Activated B cell treated with CpG ODN at 0.5 μM for 24 hours (primary cell): ENCODE data around the gene PMVK. TPM values are rescaled to one million over a fixed set of nuclear protein-coding genes. Genes with fewer than 3 reads are reported as not detected.

Source experiments
- ATAC-seq: fragments of 200-7000 bp; cut with Tn5 transposase; one replicate; pipeline ENCODE4 v1.10.0; 2021; ENCODE audit warnings: low read depth, mild to moderate bottlenecking, moderate library complexity
- CTCF ChIA-PET: fragments of 350-600 bp; sonication (Branson Sonifier 250); formaldehyde crosslinking; loops from one replicate; lab custom pipeline; 2021; ENCODE audit warnings: antibody characterized with exemption; lab: Charles Lee
- POLR2A ChIA-PET: fragments of 350-600 bp; sonication (Branson Sonifier 250); formaldehyde crosslinking; loops from one replicate; lab custom pipeline; 2021; ENCODE audit warnings: antibody characterized with exemption; lab: Charles Lee
- DNase-seq: peaks from one replicate; pipeline ENCODE4 v3.0.0; 2022
- H3K27ac Mint-ChIP-seq: one replicate; pipeline ENCODE4 v1.8.0; 2020; ENCODE audit warnings: mixed read lengths
- H3K27me3 Mint-ChIP-seq: one replicate; pipeline ENCODE4 v1.8.0; 2021; ENCODE audit warnings: mixed read lengths
- H3K36me3 Mint-ChIP-seq: one replicate; pipeline ENCODE4 v1.8.0; 2021; ENCODE audit warnings: low read depth, mixed read lengths
- H3K4me1 Mint-ChIP-seq: one replicate; pipeline ENCODE4 v1.8.0; 2021; ENCODE audit warnings: mixed read lengths
- H3K4me3 Mint-ChIP-seq: one replicate; pipeline ENCODE4 v1.8.0; 2020; ENCODE audit warnings: mild to moderate bottlenecking, mixed read lengths
- H3K9me3 Mint-ChIP-seq: one replicate; pipeline ENCODE4 v1.8.0; 2020; ENCODE audit warnings: mixed read lengths
- intact Hi-C: fragments of 100-400 bp; cut with micrococcal nuclease; formaldehyde crosslinking; loops from one replicate; pipeline ENCODE4 v1.15.1; 2024
- total RNA-seq: library from RNA; stranded (reverse); gene quantifications from 2 replicates; pipeline ENCODE4 v1.2.3, GENCODE V29; 2022
- TF ChIP-seq, protein P1 (sequence below): fragments of 200-600 bp; IDR thresholded peaks from one replicate; pipeline ENCODE4 v1.8.0; 2022; ENCODE audit warnings: antibody characterized with exemption, mild to moderate bottlenecking

PMVK gene
- total RNA-seq, 1 donor from 2014 or later, result 24.6 TPM

GRCh38 chr1:154940651-154941194 is 4.2 kb upstream of the PMVK start:
- ChIA-PET POLR2A (interaction anchor here (0.6 to 2.1 kb wide), 5 partner anchors 11 to 76 kb away, joined by 3 to 11 read pairs (median 3); partner anchors contain the start of gene FLAD1), CTCF (interaction anchor here (1.3 to 1.5 kb wide), 2 partner anchors 62 to 77 kb away, joined by 4 read pairs; no protein-coding TSS in a partner anchor)
- no peaks in the 10 kb centered on the region for H3K9me3 Mint-ChIP-seq
- intact Hi-C loops, result no loop called here
- H3K4me1 Mint-ChIP-seq, result peaks cover 83% of the 10 kb centered on the region
- H3K4me3 Mint-ChIP-seq, result peak overlapping the region; percentile 41
- no peaks in the 10 kb centered on the region for H3K27me3 Mint-ChIP-seq
- H3K36me3 Mint-ChIP-seq, result peaks cover 13% of the 10 kb centered on the region
- ATAC-seq, result no peak
- no peak for DNase-seq
- TF ChIP-seq, protein P1, sequence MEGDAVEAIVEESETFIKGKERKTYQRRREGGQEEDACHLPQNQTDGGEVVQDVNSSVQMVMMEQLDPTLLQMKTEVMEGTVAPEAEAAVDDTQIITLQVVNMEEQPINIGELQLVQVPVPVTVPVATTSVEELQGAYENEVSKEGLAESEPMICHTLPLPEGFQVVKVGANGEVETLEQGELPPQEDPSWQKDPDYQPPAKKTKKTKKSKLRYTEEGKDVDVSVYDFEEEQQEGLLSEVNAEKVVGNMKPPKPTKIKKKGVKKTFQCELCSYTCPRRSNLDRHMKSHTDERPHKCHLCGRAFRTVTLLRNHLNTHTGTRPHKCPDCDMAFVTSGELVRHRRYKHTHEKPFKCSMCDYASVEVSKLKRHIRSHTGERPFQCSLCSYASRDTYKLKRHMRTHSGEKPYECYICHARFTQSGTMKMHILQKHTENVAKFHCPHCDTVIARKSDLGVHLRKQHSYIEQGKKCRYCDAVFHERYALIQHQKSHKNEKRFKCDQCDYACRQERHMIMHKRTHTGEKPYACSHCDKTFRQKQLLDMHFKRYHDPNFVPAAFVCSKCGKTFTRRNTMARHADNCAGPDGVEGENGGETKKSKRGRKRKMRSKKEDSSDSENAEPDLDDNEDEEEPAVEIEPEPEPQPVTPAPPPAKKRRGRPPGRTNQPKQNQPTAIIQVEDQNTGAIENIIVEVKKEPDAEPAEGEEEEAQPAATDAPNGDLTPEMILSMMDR, result no peak
- peak overlapping the region; percentile 86 for H3K27ac Mint-ChIP-seq

DNA sequence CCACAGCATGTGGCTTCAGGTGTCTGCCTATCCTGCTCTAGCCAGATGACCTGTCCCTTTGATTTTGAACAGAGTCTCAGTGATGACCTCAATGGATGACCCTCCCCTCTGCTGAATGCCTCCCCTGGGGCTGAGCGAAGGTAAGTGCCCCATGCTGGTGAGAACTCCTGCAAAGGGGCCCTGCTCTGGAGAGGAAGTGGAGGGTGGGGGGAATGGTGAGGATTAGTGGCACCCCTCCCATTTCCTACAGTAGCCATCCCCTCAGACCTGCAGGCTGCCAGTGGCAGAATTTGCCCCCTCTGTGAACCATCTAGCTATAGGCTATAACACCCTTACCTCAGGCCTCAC is 3.7 kb upstream of the PMVK start:
- POLR2A ChIA-PET, result interaction anchor here (0.6 to 2.1 kb wide), 5 partner anchors 12 to 77 kb away, joined by 3 to 11 read pairs (median 3); partner anchors contain the start of gene FLAD1
- Mint-ChIP-seq H3K4me3 (no peak overlapping the region), H3K27ac (peak overlapping the region; percentile 52), H3K36me3 (peaks cover 13% of the 10 kb centered on the region), H3K4me1 (peaks cover 88% of the 10 kb centered on the region), H3K9me3 (no peaks in the 10 kb centered on the region), H3K27me3 (no peaks in the 10 kb centered on the region)
- intact Hi-C loops, result no loop called here
- DNase-seq, result no peak
- ATAC-seq, result no peak
- TF ChIP-seq, protein P1, result no peak
- CTCF ChIA-PET, result interaction anchor here (1.3 to 1.5 kb wide), 2 partner anchors 62 to 78 kb away, joined by 4 read pairs; no protein-coding TSS in a partner anchor

- Mint-ChIP-seq H3K27ac (peak overlapping the region; percentile 71), H3K36me3 (peaks cover 13% of the 10 kb centered on the region), H3K27me3 (no peaks in the 10 kb centered on the region), H3K4me3 (peak overlapping the region; percentile 45), H3K9me3 (no peaks in the 10 kb centered on the region), H3K4me1 (peaks cover 79% of the 10 kb centered on the region)
- ATAC-seq (no peak), DNase-seq (no peak)
- TF ChIP-seq, protein P1, result no peak
- ChIA-PET CTCF (no interaction called here), POLR2A (interaction anchor here (0.7 kb wide), 1 partner anchor 23 kb away, joined by 3 read pairs; the partner anchor contains the start of gene PYGO2)
- intact Hi-C loops, result loop anchor here (10.0 kb wide), 1 partner anchor 74 kb away; no protein-coding TSS in a partner anchor
Observed at GRCh38 chr1:154938604-154939399, 2.3 kb upstream of the PMVK start.

DNA sequence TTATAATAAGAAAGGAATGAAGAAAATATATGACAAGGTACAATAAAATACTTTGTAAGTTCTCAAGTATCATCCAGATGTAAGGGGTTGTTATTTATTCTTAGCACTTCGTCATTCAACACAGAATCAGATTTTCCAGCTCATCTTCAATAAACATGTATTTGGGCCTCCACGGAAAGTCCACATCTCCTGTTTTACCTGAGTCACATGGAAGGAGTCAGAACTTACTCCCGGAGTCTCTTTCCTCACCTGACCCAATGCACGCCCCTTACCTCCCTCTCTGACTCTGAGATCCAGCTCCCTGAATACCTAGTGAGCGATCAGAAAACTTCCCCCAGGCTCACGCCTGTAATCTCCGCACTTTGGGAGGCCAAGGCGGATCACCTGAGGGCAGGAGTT is 1.5 kb upstream of the PMVK start:
- DNase-seq (no peak), ATAC-seq (no peak)
- Mint-ChIP-seq H3K9me3 (no peaks in the 10 kb centered on the region), H3K27ac (peak overlapping the region; percentile 100), H3K4me1 (peaks cover 72% of the 10 kb centered on the region), H3K36me3 (peaks cover 15% of the 10 kb centered on the region), H3K27me3 (no peaks in the 10 kb centered on the region), H3K4me3 (peak overlapping the region; percentile 98)
- ChIA-PET POLR2A (interaction anchor here (0.6 to 3.2 kb wide), 6 partner anchors 15 to 89 kb away, joined by 3 to 52 read pairs (median 5); partner anchors contain the start of genes CKS1B, PBXIP1, PYGO2 and SHC1), CTCF (interaction anchor here (1.9 kb wide), 1 partner anchor 378 kb away, joined by 7 read pairs; no protein-coding TSS in a partner anchor)
- intact Hi-C loops, result loop anchor here (1.0 to 10.0 kb wide), 8 partner anchors 18 to 380 kb away; partner anchors contain the start of genes ADAR, CKS1B, PBXIP1 and PYGO2
- TF ChIP-seq, protein P1, result no peak
